Stimulated activated effector memory CD8-positive, alpha-beta T cell treated with anti-CD3 and anti-CD28 coated beads, Interleukin-12 subunit alpha, Interleukin-12 subunit beta, amount 100 ng/mL, for 72 hours (primary cell): ENCODE data around the gene OSBP2.

Experiments
- ATAC-seq: fragments of 150-1000 bp; cut with Tn5 transposase; 2 replicates; pipeline ENCODE4 v1.10.0; 2021
- DNase-seq, 2 donors: peaks; one replicate each; pipeline ENCODE4 v3.0.0; 2021 to 2022; ENCODE audit warnings: low spot score in 2 of 2
- H3K27ac Mint-ChIP-seq: one replicate; pipeline ENCODE4 v1.8.0; 2022; ENCODE audit warnings: mild to moderate bottlenecking, mixed read lengths
- H3K36me3 Mint-ChIP-seq: one replicate; pipeline ENCODE4 v1.8.0; 2022; ENCODE audit warnings: mild to moderate bottlenecking, mixed read lengths
- H3K4me1 Mint-ChIP-seq: one replicate; pipeline ENCODE4 v1.8.0; 2022; ENCODE audit warnings: mixed read lengths
- H3K4me3 Mint-ChIP-seq: one replicate; pipeline ENCODE4 v1.8.0; 2022; ENCODE audit warnings: mild to moderate bottlenecking, mixed read lengths
- H3K9me3 Mint-ChIP-seq: one replicate; pipeline ENCODE4 v1.8.0; 2022; ENCODE audit warnings: mixed read lengths

Gene OSBP2

DNA sequence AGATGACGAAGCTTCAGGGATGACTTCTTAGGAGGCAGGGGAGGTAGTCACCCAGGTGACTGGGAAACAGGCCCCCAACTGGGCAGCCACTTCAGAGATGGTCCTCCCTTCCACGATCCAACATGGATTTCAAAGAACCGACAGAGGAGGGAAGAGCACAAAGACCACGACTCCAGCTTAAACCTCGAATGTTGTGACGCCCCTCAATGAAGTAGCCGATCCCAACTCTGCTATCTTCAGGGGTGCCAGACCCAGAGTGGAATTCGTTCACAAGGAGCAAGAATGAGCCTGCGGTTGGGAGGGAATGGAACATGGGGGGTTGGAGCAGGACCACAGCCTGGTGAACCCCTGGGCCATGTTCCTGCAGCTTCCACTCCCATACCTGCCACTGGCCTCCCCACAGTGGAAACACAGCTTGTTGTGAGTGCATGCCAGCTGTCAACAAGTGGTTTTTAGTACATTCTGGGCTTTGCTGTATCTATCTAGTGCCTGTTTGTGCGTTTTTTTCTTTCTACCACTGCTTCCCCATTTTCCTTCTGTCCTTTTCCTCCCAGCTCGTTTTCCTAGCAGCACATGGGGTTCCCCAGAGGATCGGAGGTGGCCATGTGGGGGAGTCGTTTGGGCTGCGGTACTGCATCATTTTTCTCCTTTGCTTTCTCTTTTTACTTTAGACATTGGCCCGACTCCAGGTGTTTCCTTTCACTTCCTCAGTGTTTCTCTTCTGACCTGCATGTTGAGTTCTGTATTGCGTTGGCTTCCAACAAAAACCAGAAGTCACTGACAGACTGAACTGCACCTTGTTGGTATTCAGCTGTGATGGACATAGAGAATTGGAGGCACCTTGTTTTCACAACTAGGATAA is 208.1 kb downstream of the OSBP2 start:
- Mint-ChIP-seq H3K36me3 (peaks cover 5% of the 10 kb centered on the region), H3K9me3 (no peaks in the 10 kb centered on the region), H3K27ac (no peak overlapping the region), H3K4me1 (peaks cover 7% of the 10 kb centered on the region), H3K4me3 (no peak overlapping the region)
- DNase-seq: no peak
- no peak for ATAC-seq

DNA sequence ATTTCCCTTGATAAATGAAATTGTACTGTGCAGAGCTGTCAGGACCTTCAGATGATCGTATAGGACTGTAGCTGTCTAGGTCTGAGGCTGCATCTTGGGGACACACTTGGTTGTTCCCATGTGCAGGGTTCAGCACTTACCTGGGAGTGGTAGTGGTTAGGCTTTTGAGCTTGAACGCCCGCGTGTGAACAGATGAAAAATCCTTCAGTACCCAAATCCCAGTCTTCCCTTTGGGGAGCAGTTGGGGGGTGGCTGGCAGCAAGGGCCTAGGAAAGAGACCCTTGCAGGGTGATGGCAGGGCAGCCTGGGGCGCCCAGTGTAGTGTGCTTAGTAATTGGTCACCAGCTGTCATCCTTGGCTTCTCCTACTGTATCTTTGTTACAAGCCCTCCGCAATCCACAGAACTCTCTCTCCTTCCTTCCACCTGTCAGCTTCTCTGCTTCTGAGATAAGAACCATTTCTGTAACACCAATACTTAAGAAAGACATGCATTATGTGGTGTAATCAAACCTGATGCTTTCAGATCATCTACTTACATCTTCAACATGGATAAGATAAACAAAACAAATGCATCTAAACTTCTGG is 209.3 kb downstream of the OSBP2 start:
- no peak overlapping the region for H3K27ac Mint-ChIP-seq
- ATAC-seq (no peak), DNase-seq (no peak)
- peaks cover 7% of the 10 kb centered on the region for H3K4me1 Mint-ChIP-seq
- no peak overlapping the region for H3K4me3 Mint-ChIP-seq
- H3K9me3 Mint-ChIP-seq: no peaks in the 10 kb centered on the region
- peaks cover 5% of the 10 kb centered on the region for H3K36me3 Mint-ChIP-seq

DNA sequence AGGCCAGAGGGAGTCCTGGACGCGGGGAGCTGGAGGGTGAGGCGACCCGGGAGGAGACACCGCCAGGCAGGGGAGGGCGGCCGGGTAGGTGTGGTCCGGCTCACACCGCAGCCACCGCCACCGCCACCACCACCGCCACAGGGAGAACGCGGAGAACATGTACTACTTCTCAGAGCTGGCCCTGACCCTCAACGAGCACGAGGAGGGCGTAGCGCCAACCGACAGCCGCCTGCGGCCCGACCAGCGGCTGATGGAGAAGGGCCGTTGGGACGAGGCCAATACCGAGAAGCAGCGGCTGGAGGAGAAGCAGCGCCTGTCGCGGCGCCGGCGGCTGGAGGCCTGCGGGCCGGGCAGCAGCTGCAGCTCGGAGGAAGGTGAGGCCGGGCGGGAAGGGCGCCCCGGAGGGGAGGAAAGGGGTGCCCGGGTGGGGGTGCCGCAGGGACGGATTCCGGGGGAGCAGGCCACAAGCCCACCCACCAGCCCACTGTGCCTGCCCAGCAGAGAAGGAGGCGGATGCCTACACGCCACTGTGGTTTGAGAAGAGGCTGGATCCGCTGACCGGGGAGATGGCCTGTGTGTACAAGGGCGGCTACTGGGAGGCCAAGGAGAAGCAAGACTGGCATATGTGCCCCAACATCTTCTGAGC is 211.1 kb downstream of the OSBP2 start:
- no peak overlapping the region for H3K27ac Mint-ChIP-seq
- H3K9me3 Mint-ChIP-seq: no peaks in the 10 kb centered on the region
- peaks cover 6% of the 10 kb centered on the region for H3K36me3 Mint-ChIP-seq
- H3K4me1 Mint-ChIP-seq: peaks cover 7% of the 10 kb centered on the region
- H3K4me3 Mint-ChIP-seq: no peak overlapping the region
- no peak for ATAC-seq
- DNase-seq: no peak

DNA sequence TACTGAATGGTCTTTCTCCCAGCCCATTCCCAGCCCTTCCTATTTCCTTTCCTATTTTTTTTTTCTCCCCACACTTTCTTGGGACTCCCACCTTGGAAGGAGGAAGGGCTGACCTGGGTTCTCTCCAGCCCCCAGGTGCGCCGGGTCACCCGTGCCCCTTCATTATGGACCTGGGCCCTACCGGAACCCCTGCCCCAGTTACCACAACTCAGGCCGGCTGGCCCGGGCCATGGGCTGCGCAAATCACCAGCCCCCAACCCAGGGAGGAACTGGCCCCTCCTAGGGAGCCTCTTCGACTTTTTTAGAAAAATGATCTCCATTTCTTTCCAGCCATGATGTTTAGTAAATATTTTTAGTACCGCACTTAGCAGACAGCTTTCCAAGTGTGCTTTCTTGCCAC is 211.7 kb downstream of the OSBP2 start:
- no peak for DNase-seq
- no peak overlapping the region for H3K4me3 Mint-ChIP-seq
- peak overlapping the region; percentile 58 for H3K27ac Mint-ChIP-seq
- peaks cover 7% of the 10 kb centered on the region for H3K4me1 Mint-ChIP-seq
- no peak for ATAC-seq
- H3K9me3 Mint-ChIP-seq: no peaks in the 10 kb centered on the region
- peaks cover 6% of the 10 kb centered on the region for H3K36me3 Mint-ChIP-seq

DNA sequence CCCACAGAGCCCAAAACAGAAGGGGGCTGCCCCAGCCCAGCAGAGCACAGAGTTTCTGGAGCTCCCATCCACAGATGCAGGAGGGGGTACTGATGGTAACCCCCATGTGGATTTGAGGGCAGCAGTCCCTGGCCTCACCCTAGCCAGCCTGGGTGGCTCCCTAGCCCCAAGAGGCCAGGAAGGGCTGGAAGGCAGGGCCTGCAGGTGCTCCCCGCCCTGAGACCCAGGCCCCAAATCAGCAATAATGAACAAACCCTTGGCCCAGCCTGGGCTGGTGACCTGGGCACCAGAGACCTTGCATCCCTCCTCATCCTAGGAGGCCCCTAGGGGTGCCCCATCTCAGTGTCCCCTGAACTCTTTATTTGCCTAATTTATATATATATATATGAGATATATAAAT is 212.3 kb downstream of the OSBP2 start:
- Mint-ChIP-seq H3K27ac (no peak overlapping the region), H3K36me3 (peaks cover 6% of the 10 kb centered on the region), H3K9me3 (no peaks in the 10 kb centered on the region), H3K4me1 (peaks cover 7% of the 10 kb centered on the region), H3K4me3 (no peak overlapping the region)
- DNase-seq: no peak
- ATAC-seq: no peak

DNA sequence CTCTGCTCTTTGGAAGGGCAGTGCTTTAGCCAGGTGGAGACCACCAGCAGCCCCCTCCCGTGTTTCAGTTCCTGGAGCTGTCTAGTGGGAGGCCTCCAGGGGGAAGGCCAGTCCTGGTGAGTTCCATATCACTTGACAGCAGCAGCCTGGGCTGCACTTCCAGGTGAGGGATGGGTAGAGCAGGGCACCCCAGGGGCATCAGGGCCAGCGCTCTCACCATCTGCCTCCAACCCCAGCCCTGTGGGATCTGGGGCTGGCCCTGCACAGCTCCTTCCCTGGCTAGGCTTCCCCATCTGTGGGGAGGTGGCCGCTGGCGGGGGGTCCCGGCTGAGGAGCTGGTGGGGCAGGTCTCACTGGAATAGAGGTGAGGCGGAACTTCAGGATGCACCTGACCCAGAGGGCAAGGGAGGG is 213.4 kb downstream of the OSBP2 start:
- Mint-ChIP-seq H3K36me3 (peaks cover 6% of the 10 kb centered on the region), H3K4me1 (peaks cover 3% of the 10 kb centered on the region), H3K4me3 (no peak overlapping the region), H3K9me3 (no peaks in the 10 kb centered on the region), H3K27ac (no peak overlapping the region)
- ATAC-seq: no peak
- no peak for DNase-seq

DNA sequence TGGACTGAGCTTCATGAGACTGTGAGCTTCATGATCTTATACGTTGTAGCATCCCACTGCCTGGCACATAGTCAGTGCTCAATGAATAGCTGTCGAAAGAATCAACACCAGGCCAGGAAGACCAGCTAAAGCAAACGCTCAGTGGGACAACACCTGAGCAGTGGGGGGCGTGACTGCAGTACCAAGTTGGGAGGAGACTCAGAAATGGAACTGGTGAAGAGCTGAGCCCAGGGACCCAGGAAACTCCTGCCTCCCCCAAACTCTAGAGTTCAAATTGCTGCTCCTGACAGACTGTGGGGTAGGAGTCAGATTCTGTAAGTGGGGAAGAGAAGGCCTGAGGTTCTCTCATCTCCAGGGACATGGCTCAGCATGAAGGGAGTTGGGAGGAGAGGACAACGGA is 214.6 kb downstream of the OSBP2 start:
- ATAC-seq: no peak
- Mint-ChIP-seq H3K4me3 (no peak overlapping the region), H3K36me3 (peaks cover 6% of the 10 kb centered on the region), H3K27ac (no peak overlapping the region), H3K9me3 (no peaks in the 10 kb centered on the region), H3K4me1 (no peaks in the 10 kb centered on the region)
- DNase-seq: no peak

DNA sequence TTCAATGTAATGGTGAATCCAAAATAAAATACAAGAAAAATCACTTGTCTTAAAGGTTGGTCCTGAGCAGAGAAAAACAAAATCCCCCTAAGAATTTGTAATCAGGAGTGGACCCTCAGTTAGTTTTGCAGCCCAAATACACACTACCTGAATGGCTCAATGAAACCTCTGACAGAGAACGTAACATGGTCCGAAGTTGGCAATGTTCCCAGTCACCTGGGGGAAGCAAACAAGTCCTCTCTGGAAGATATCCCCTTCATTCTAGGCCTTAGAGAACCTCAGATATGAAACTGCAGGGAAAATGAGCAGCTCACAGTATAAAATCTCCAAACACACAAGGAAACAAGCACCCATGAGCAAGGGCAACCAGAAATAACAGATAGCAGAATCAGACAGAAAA is 215.7 kb downstream of the OSBP2 start:
- Mint-ChIP-seq H3K4me1 (no peaks in the 10 kb centered on the region), H3K27ac (no peak overlapping the region), H3K36me3 (peaks cover 6% of the 10 kb centered on the region), H3K4me3 (no peak overlapping the region), H3K9me3 (no peaks in the 10 kb centered on the region)
- DNase-seq: no peak
- ATAC-seq: no peak

DNA sequence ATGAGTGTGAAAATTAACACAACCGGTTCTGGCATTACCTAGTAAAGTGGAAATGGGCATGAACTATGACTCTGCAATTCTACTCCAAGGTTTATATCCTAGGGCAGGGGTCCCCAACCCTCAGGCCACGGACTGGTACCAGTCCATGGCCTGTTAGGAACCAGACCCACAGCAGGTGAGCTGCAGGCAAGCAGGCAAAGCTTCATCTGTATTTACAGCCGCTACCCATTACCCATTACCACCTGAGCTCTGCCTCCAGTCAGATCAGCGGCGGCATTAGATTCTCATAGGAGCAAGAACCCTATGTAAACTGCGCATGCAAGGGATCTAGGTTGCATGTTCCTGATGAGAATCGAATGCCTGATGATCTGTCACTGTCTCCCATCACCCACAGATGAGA is 224.1 kb downstream of the OSBP2 start:
- H3K36me3 Mint-ChIP-seq: peaks cover 13% of the 10 kb centered on the region
- H3K9me3 Mint-ChIP-seq: no peaks in the 10 kb centered on the region
- ATAC-seq (no peak), DNase-seq (no peak)
- H3K27ac Mint-ChIP-seq: no peak overlapping the region
- no peak overlapping the region for H3K4me3 Mint-ChIP-seq
- peaks cover 6% of the 10 kb centered on the region for H3K4me1 Mint-ChIP-seq

DNA sequence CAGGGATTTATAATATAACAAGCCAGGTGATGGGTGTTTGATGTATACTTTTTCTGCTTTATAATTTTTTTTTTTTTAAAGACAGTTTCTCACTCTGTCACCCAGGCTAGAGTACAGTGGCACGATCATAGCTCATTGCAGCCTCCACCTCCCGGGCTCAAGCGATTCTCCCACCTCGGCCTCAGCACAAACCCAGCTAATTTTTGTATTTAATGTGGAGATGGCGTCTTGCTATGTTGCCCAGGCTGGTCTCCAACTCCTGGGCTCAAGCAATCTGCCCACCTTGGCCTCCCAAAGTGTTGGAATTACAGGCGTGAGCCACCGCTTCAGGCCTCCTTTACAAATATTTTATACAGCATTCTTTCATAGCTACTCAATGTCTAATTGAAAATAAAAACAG is 225.3 kb downstream of the OSBP2 start:
- no peak for ATAC-seq
- Mint-ChIP-seq H3K36me3 (peaks cover 13% of the 10 kb centered on the region), H3K9me3 (no peaks in the 10 kb centered on the region), H3K27ac (peak overlapping the region; percentile 16), H3K4me3 (peak overlapping the region; percentile 57), H3K4me1 (peaks cover 6% of the 10 kb centered on the region)
- DNase-seq: no peak

DNA sequence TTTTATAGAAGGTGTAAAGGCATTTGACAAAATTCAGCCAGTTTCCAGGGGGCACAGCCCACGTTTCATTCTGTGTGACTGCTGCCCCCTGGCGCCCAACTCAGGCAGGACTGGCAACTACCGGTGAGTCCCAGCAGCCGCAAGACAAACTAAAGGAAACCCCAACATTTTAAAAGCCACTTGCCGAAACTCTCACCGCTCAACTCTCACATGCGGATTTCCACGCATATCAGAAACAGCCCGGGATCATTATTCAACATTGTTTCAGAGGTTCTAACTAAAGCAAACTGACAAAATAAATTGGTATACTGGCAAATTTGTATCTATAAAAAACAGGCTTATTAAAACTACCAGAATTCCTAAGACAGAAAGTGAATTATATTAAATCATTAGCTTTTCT is 225.7 kb downstream of the OSBP2 start:
- ATAC-seq (peak; percentile 88), DNase-seq (peak; percentile 73 to 91)
- Mint-ChIP-seq H3K4me3 (peak overlapping the region; percentile 57), H3K27ac (peak overlapping the region; percentile 16), H3K4me1 (peaks cover 6% of the 10 kb centered on the region), H3K36me3 (peaks cover 13% of the 10 kb centered on the region), H3K9me3 (no peaks in the 10 kb centered on the region)

DNA sequence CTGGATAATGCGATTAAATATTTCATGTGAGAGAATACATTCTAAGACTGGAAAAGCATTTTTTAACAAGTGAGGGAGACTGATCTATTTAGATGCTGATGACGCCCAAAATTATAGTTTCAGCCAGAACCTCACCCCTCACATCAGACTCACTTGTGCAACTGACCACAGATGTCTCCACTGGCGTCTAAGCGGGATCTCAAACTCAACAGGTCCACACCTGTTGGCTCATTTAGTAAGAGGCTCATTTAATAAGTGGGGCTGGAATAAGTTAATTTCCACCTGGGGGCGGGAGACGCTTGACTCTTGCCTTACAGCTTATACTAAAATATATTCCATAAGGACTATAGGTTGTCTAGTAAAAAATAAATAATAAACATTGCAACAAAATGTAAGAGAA is 226.4 kb downstream of the OSBP2 start:
- no peaks in the 10 kb centered on the region for H3K9me3 Mint-ChIP-seq
- H3K27ac Mint-ChIP-seq: peak overlapping the region; percentile 77
- peaks cover 14% of the 10 kb centered on the region for H3K36me3 Mint-ChIP-seq
- ATAC-seq (no peak), DNase-seq (no peak)
- H3K4me3 Mint-ChIP-seq: peak overlapping the region; percentile 57
- H3K4me1 Mint-ChIP-seq: peaks cover 6% of the 10 kb centered on the region

DNA sequence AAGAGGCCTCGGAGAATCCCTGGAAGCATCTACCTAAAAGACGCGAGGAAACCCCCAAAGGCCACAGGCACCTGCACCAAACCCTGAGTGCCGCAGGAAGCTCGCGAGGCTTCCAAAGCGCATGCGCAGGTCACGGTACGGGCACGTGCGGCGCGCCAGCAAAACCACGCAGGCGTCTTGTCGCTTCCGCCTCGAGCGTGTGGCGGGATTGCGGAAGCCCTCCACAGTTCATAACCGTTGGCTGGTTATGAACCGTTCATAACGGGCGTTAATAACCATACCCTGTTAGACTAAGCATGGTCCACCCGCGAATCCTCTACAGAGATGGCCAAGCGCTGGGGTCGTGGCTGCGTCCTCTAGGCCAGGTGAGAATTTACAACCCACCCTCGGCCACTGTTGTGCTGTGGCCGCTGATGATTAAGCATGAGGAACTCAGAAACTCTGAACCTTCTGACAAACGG is 227.5 kb downstream of the OSBP2 start:
- DNase-seq: peak; percentile 38 to 82
- H3K36me3 Mint-ChIP-seq: peaks cover 23% of the 10 kb centered on the region
- H3K9me3 Mint-ChIP-seq: no peaks in the 10 kb centered on the region
- H3K4me3 Mint-ChIP-seq: peak overlapping the region; percentile 57
- peak overlapping the region; percentile 77 for H3K27ac Mint-ChIP-seq
- peaks cover 6% of the 10 kb centered on the region for H3K4me1 Mint-ChIP-seq
- ATAC-seq: peak; percentile 60

DNA sequence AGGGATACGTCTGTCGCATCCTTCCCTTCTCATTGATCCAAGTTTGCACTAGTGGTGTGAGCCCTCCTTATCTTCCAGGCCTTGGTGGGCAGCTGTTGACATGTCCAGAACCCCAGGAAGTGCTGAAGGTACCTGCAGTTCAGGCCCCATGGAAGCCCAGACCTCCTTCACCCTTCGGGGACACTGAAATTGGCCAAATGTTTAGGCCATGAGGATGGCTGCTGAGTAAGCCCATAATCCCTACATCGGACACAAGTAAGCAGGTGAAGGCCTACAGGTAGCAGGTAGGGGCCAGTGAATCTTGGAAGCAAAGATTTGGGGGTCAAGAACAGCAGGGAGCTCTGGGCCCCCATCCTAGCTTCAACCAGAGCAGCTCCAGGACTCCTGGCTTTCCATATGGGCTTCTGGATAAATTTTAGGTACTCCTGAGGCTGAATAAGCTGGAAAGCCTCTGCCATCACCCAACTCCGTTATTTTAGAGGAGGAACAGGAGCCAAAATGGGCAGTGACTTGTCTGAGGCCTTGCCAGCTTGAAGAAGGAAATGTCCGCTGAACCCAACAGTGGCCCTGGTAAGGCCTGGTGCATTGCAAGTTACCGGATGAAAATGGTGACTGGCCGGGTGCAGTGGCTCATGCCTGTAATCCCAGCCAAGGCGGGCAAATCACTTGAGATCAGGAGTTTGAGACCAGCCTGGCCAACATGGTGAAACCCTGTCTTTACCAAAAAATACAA is 228.7 kb downstream of the OSBP2 start:
- Mint-ChIP-seq H3K9me3 (no peaks in the 10 kb centered on the region), H3K36me3 (peaks cover 34% of the 10 kb centered on the region), H3K4me3 (no peak overlapping the region), H3K27ac (peak overlapping the region; percentile 77), H3K4me1 (peaks cover 6% of the 10 kb centered on the region)
- DNase-seq: no peak
- ATAC-seq: no peak

DNA sequence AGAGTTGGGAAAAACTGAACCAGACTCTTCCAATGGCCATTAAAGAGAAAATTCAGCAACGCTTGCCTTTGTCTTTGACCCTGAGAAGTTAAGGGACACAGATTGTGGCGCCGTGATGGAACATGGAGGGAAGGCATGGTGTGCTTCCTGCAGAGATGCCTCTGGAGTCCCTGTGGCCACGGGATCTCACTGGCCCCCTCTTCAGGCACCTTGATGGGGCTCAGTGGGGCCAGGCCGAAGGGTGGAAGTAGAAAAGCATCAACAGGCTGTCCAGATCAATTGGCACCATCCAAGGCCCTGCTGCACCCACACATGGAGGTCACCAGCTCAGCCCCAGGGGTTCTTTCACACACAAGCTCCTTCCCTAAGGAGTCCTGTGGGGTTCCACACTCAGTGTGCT is 231.0 kb downstream of the OSBP2 start:
- Mint-ChIP-seq H3K27ac (no peak overlapping the region), H3K4me1 (no peaks in the 10 kb centered on the region), H3K4me3 (no peak overlapping the region), H3K9me3 (no peaks in the 10 kb centered on the region), H3K36me3 (peaks cover 56% of the 10 kb centered on the region)
- DNase-seq (no peak), ATAC-seq (no peak)
